Motor neuron (in vitro differentiated cells): Measurements from ENCODE around the gene APOBEC3B. TPM values are rescaled to one million over a fixed set of nuclear protein-coding genes. Genes with fewer than 3 reads are reported as not detected.
"Not testable (repeated sequence)": the region's sequence is repeated elsewhere in the genome, so short reads cannot be mapped to it uniquely, and the experiment has no call there.

Experiments
- ATAC-seq, 8 experiments: fragments of 200-7000 bp; cut with Tn5 transposase; replicated peaks in 6 of 8; 2 replicates each; pipeline ENCODE4 v1.8.0; 2021; ENCODE audit warnings: mild to moderate bottlenecking in 8 of 8, moderate library complexity in 8 of 8
- H3K27ac ChIP-seq, 2 donors: fragments of 250-450 bp; sonication (Bioruptor Pico); 2 replicates each; pipeline ENCODE4 v1.9.0; 2021; ENCODE audit warnings: antibody characterized with exemption in 2 of 2, mild to moderate bottlenecking in 2 of 2, moderate library complexity in 1 of 2
- H3K4me1 ChIP-seq, 2 donors: fragments of 250-450 bp; sonication (Bioruptor Pico); replicated peaks in 1 of 2; 2 replicates each; pipeline ENCODE4 v1.6.1; 2021; ENCODE audit warnings: antibody characterized with exemption in 2 of 2, mild to moderate bottlenecking in 2 of 2, moderate library complexity in 1 of 2
- H3K4me3 ChIP-seq, 5 donors: fragments of 250-450 bp; sonication (Bioruptor Pico); 2 replicates each; pipeline ENCODE4 v1.9.0; 2021; ENCODE audit warnings: antibody characterized with exemption in 5 of 5, mild to moderate bottlenecking in 5 of 5, moderate library complexity in 4 of 5
- WGBS, 10 experiments: fragments of 450-650 bp; shearing (Covaris generic); methylation state at CpG; one replicate each; pipeline ENCODE4 v1.0.0; 2022; 5-methylcytosine and 5-hydroxymethylcytosine counted together
- in situ Hi-C, 9 experiments: fragments of 400-800 bp; cut with MboI; loops; one replicate each; pipeline ENCODE4 v1.15.0; 2021; ENCODE audit warnings: low sequenced_read_pairs in 9 of 9, low pct_unique_long_range_greater_than_20kb in 2 of 9; ENCODE audit not compliant: unreplicated experiment in 9 of 9
- total RNA-seq, 8 experiments: library from RNA; unstranded; fragments of 300-600 nt; gene quantifications; 2 replicates each; pipeline versions ENCODE4 v1.2.3 to v1.2.4, GENCODE V29; 2022

The APOBEC3B gene
- total RNA-seq, 8 experiments from 2014 or later: 0.32 to 15.3 (median 1.1) TPM

- peaks cover 0 to 8% of the 10 kb centered on the region in 2 donors for H3K4me1 ChIP-seq
- in situ Hi-C loops: no loop called here
- no peak overlapping the region for H3K4me3 ChIP-seq
- ATAC-seq: no peak
- no peak overlapping the region for H3K27ac ChIP-seq
- 100% methylated on average over 1 to 3 of the region's 13 CpGs; no CpG with 5 or more reads in 8 of the 10 experiments for WGBS, 10 experiments
Observed at GRCh38 chr22:38954414-38955043, 27.6 kb upstream of the APOBEC3B start.

- in situ Hi-C loops: no loop called here
- WGBS, 10 experiments: 73 to 86% methylated on average over 1 to 4 of the region's 5 CpGs; no CpG with 5 or more reads in 8 of the 10 experiments
- peaks cover 0 to 5% of the 10 kb centered on the region in 2 donors for H3K4me1 ChIP-seq
- no peak overlapping the region for H3K4me3 ChIP-seq
- no peak overlapping the region for H3K27ac ChIP-seq
- ATAC-seq: no peak
Observed at GRCh38 chr22:38955250-38955905, 26.8 kb upstream of the APOBEC3B start.

GRCh38 chr22:38955926-38956325 is 26.2 kb upstream of the APOBEC3B start:
- no peak for ATAC-seq
- peaks cover 0 to 1% of the 10 kb centered on the region in 2 donors for H3K4me1 ChIP-seq
- in situ Hi-C loops: no loop called here
- no peak overlapping the region for H3K27ac ChIP-seq
- WGBS, 10 experiments: 40 to 93% (median 57%) methylated on average over 1 to 2 of the region's 3 CpGs; no CpG with 5 or more reads in 7 of the 10 experiments
- no peak overlapping the region for H3K4me3 ChIP-seq

GRCh38 chr22:38956551-38956950 is 25.6 kb upstream of the APOBEC3B start:
- Histone ChIP-seq H3K4me3 (no peak overlapping the region), H3K4me1 (no peaks in the 10 kb centered on the region), H3K27ac (no peak overlapping the region)
- WGBS, 10 experiments: 67 to 83% methylated on average over 1 of the region's 5 CpGs; no CpG with 5 or more reads in 8 of the 10 experiments
- ATAC-seq: no peak
- in situ Hi-C loops: no loop called here

- no peak within 1 kb of the TSS for H3K4me3 ChIP-seq
- no peaks in the 10 kb centered on the region for H3K4me1 ChIP-seq
- peak in 1 of 8 experiments; percentile 29 for ATAC-seq
- in situ Hi-C loops: no loop called here
- no peak within 1 kb of the TSS for H3K27ac ChIP-seq
- 60 to 90% (median 71%) methylated on average over 1 to 8 of the region's 11 CpGs; no CpG with 5 or more reads in 4 of the 10 experiments for WGBS, 10 experiments
Observed at GRCh38 chr22:38957046-38957770, 24.9 kb upstream of the APOBEC3B start, which contains the start of gene APOBEC3A. TSS of gene APOBEC3A (plus strand) at chr22:38957609. CDS start at chr22:38957692, 83 bp downstream.

- ATAC-seq: no peak
- Histone ChIP-seq H3K27ac (no peak overlapping the region), H3K4me3 (no peak overlapping the region), H3K4me1 (no peaks in the 10 kb centered on the region)
- in situ Hi-C loops: no loop called here
- WGBS, 10 experiments: 4 to 100% (median 57%) methylated on average over 1 to 4 of the region's 6 CpGs; no CpG with 5 or more reads in 1 of the 10 experiments
Observed at GRCh38 chr22:38957808-38958650, 24.1 kb upstream of the APOBEC3B start.

GRCh38 chr22:38958651-38958943 is 23.6 kb upstream of the APOBEC3B start:
- H3K4me1 ChIP-seq, H3K27ac ChIP-seq, in situ Hi-C loops, H3K4me3 ChIP-seq, ATAC-seq: not testable (repeated sequence)

GRCh38 chr22:38959590-38959989 is 22.6 kb upstream of the APOBEC3B start:
- no peak for ATAC-seq
- 60 to 100% (median 69%) methylated on average over 1 to 4 of the region's 8 CpGs; no CpG with 5 or more reads in 5 of the 10 experiments for WGBS, 10 experiments
- Histone ChIP-seq H3K4me3 (no peak overlapping the region), H3K27ac (no peak overlapping the region), H3K4me1 (peaks cover 0 to 8% of the 10 kb centered on the region in 2 donors)
- in situ Hi-C loops: no loop called here

- ATAC-seq, H3K27ac ChIP-seq, H3K4me1 ChIP-seq, H3K4me3 ChIP-seq, in situ Hi-C loops: not testable (repeated sequence)
- no CpG with 5 or more reads among the region's 4 CpGs for WGBS, 10 experiments
Observed at GRCh38 chr22:38960673-38961072, 21.5 kb upstream of the APOBEC3B start.

GRCh38 chr22:38963291-38963738 is 18.8 kb upstream of the APOBEC3B start:
- H3K4me3 ChIP-seq, in situ Hi-C loops, H3K27ac ChIP-seq: not testable (repeated sequence)
- peaks cover 6 to 11% of the 10 kb centered on the region in 2 donors for H3K4me1 ChIP-seq
- ATAC-seq: peak; percentile 39 to 94 (median 82)
- WGBS, 10 experiments: no CpG with 5 or more reads among the region's 11 CpGs

GRCh38 chr22:38963872-38964271 is 18.3 kb upstream of the APOBEC3B start:
- Histone ChIP-seq H3K27ac (no peak overlapping the region), H3K4me3 (no peak overlapping the region), H3K4me1 (peaks cover 6 to 11% of the 10 kb centered on the region in 2 donors)
- ATAC-seq: peak in 3 of 8 experiments; percentile 2 to 63 (median 62)
- in situ Hi-C loops: no loop called here
- 20 to 67% methylated on average over 1 of the region's 9 CpGs; no CpG with 5 or more reads in 8 of the 10 experiments for WGBS, 10 experiments

GRCh38 chr22:38964306-38964705 is 17.8 kb upstream of the APOBEC3B start:
- no peak overlapping the region for H3K27ac ChIP-seq
- peaks cover 6 to 11% of the 10 kb centered on the region in 2 donors for H3K4me1 ChIP-seq
- in situ Hi-C loops: no loop called here
- ATAC-seq: no peak
- 60 to 100% methylated on average over 1 of the region's 7 CpGs; no CpG with 5 or more reads in 8 of the 10 experiments for WGBS, 10 experiments
- H3K4me3 ChIP-seq: no peak overlapping the region
